HG02678 (cell line): Measurements from ENCODE around the gene DENND1C.
"Not testable (repeated sequence)": the region's sequence is repeated elsewhere in the genome, so short reads cannot be mapped to it uniquely, and the experiment has no call there.

Source experiments
- ATAC-seq: cut with Tn5 transposase; IDR thresholded peaks from one replicate; pipeline ENCODE4 v1.9.1; 2021; ENCODE audit warnings: mild to moderate bottlenecking, moderate library complexity; ENCODE audit not compliant: unreplicated experiment

DENND1C gene

DNA sequence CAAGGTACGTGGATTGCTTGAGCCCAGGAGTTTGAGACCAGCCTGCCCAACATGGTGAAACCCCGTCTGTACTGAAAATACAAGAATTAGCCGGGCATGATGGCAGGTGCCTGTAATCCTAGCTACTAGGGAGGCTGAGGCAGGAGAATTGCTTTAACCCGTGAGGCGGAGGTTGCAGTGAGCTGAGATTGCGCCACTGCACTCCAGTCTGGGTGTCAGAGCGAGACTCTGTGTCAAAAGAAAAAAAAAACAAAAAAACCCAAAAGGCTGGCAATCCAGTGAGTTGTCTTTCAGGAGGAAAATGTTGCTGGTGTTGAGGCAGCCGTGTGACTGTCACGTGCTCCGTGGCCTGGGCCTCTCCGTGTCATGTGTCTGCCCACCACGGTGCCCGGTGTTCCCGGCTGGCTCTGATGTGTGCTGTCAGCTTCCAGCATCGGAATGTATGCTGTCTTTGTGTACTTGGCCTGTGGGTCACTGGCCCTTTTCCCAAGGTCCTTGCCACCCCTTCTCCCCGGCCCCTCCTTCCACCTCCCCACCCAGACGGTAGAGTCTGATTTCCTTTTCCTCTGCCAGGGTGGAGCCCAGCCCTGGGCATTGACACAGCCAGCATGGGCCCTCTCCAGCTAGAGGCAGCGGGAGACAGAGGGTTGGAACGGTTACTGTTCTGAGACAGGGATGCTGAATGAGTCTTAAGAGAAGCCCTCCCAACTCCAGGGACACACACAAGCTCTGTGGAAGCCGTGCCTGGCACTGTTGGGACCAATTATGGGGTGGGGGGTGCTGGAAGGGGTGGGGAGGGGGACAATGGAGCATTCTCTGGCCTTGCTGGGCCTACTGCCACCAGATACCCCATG lies 27.8 kb upstream of the DENND1C start:
- ATAC-seq = no peak

DNA sequence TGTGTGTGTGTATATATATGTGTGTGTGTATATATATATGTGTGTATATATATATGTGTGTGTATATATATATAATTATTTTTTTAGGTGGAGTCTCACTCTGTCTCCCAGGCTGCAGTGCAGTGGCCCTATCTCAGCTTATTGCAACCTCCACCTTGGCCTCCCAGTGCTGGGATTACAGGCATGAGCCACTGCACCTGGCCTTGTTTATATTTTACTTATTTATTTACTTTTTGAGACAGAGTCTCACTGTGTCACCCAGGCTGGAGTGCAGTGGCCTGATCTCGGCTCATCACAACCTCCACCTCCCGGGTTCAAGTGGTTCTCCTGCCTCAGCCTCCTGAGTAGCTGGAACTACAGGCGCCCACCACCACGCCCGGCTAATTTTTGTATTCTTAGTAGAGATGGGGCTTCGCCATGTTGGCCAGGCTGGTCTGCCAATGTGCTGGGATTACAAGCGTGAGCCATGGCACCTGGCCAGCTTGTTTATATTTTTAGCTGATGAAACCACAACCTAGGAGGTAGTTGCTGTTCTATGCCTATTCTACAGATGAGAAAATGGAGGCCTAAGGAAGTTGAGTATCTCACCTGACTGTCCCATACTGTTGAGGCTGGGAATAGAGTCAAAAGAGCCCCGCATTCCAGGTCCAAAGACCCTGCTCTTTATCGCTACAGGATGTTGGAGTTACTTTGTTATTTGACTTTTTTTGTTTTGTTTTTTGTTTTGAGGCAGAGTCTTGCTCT lies 26.6 kb upstream of the DENND1C start:
- ATAC-seq = not testable (repeated sequence)

DNA sequence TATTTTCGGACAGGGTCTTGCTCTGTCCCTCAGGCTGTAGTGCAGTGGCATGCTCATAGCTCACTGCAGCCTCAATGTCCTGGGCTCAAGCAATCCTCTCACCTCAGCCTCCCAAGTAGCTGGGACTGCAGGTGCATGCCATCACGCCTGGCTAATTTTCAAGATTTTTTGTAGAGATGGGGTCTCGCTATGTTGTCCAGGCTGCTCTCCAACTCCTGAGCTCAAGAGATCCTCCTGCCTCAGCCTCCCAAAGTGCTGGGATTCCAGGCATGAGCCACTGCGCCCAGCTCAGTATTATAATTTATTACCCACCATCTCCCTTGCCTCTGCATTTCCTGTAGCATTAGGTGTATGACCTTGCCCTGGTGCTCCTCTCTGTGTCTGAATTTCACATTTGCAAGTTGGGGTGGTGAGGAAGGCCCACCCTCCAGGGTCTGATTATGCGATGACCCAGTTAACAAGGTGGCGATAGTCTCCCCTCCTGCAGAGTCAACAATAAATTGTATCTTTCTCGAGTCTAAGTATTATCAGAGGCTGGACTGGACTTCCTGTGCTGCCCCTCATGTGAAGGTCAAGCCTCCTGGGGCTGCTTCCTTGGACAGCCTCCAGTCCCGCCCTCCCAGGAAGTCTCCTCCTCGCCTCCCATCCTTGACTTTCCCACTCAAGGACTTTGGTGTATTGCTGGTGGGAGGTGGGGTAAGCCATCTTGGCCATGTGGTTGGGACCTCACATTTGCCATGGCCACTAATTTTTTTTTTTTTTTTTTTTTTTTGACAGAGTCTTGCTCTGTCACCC lies 22.0 kb upstream of the DENND1C start:
- ATAC-seq = no peak

DNA sequence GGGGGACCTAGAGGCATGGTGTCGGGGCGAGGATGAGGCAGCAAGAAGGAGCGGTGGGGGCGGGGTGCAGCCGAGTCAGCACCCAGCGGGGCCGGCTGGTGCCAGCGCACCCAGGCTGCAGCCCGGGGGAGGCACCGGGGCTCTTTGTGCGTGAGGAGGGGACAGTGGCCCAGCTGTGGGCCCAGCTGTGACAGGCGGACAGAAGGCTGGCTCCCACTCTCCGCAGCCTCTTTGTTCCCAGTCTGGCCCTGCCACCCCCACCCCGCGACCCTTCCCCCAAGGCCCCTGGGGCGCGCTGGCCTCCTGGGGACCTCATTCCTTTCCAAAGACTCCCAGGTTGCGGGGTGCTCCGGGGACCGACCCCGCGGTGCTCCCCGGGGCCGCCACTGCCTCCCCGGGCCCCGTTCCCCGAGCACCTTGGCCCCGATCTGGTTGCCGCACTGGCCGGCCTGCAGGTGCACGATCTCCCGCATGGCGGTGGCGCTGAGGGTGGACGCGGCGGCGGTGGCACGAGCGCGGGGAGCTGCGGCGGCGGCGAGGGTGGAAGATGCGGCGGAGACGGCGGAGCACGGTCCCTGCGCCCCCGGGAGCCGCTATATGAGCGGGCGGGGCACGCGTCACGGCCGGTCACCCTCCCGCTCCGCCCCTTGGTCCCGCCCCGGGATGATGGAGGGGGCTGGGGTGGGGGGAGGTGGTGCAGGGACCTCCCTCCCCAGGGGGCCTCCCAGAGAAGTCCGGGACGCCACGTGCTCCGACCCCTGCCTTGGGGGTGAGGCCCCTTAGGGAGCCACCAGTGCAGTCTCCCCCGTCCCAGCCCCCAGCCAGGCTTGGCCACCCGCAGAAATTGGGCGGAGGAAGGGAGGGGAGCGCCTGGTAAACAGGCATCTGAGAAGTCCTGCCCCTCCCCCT lies 20.4 kb upstream of the DENND1C start, which contains the start of gene TUBB4A:
Gene TUBB4A, minus strand, starts transcription at position 570 of the 909 bp plus-strand sequence. Its CDS starts 97 bp downstream, at position 473.
- no peak for ATAC-seq

DNA sequence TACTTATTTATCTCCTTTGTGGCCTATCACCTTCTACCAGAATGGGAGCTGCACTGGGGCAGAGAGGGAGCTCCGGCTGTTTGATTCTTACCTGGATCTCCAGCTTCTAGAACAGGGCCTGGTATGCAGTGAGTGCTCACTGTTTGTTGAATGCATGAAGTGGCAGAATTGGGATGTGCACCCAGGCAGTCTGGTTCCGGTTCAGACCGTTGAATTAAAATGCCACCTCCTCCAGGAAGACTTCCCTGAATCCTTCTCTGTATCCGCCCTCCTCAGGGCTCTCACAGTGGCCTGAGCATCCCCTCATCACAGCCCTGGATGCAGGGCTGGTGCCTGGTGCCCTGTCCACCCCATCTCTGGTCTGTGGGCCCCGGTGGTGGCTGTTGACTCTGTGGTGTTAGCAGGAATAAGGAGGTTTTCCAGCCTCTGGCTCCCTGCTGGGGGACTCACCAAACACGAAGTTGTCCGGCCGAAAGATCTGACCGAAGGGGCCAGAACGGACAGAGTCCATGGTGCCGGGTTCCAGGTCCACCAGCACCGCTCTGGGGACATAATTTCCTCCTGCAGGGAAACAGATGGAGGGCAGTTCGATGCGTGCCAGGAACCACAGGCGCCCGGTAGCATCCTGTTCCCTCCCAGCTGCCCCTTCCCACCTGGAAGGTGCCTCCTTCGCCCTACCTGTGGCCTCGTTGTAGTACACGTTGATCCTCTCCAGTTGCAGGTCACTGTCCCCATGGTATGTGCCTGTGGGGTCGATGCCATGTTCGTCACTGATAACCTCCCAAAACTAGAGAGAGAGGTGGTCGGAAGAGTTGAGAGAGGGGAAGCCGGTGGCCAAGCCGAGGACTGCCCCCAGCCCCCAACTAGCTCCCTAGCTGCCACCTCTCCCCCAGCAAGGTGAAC lies 19.5 kb upstream of the DENND1C start:
- ATAC-seq = no peak

DNA sequence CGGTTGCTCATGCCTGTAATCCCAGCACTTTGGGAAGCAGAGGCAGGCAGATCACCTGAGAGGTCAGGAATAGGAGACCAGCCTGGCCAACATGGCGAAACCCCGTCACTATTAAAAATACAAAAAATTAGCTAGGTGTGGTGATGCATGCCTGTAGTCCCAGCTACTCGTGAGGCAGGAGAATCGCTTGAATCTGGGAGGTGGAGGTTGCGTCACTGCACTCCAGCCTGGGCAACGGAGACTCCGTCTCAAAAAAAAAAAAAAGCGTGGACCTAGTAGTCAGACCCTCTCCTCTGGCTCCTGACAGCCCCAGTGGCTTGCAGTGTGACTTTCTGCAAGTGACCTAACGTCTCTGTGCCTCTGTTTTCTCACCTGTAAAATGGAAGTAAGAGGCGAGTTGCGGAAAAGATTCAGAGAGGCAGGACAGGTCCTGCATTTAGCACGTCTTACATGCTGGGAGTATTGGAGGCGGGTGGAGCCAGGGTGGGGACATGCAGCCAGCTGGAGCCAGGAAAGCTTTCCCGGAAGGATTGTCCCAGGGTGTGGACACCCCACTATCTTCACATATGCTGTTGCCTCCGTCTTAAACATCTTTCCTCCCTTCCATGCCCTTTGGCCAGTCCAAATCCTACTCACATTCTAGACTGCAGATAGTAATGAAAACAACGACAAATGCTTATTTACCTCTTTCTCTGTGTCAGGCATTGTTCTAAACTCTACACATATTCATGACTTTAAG lies 17.6 kb upstream of the DENND1C start:
- no peak for ATAC-seq

DNA sequence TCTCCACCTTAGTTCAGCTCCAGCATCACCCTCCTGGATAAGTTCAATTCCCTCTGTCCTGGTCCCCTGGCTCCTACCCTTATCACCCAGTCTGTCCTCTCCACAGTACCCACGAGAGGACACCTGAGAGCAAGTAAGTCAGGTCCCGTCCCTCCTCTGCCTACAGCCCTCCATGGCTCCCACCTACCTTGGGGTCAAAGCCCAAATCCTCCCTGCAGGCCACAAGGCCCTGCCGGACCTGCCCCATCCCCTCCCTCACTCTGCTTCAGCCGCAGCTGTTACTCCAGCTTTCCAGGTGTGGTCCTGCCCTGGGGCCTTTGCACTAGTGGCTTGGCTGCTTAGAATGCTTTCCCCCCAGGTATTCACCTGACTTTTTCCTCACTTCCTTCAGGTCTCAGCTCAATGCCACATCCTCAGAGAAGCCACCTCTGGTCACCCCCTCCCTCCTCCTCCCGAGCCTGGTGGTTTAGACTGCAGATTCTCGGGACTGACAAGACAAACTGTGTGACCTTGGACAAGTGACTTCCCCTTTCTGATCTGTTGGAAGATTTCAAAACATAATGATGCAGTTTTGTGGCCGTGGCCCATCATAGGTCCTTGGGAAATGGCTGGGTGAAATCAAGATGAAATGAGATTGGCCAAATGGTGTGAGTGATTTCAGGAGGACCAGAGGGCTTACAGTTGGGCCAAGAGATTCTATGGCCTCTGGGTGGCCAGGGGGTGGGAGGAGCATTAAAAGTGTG lies 16.9 kb upstream of the DENND1C start:
- no peak for ATAC-seq

- no peak for ATAC-seq
Measured at GRCh38 chr19:6495947-6496346, 14.4 kb upstream of the DENND1C start.

GRCh38 chr19:6494438-6495036 lies 12.9 kb upstream of the DENND1C start:
- ATAC-seq = no peak

GRCh38 chr19:6491802-6492592 lies 10.4 kb upstream of the DENND1C start:
- no peak for ATAC-seq

DNA sequence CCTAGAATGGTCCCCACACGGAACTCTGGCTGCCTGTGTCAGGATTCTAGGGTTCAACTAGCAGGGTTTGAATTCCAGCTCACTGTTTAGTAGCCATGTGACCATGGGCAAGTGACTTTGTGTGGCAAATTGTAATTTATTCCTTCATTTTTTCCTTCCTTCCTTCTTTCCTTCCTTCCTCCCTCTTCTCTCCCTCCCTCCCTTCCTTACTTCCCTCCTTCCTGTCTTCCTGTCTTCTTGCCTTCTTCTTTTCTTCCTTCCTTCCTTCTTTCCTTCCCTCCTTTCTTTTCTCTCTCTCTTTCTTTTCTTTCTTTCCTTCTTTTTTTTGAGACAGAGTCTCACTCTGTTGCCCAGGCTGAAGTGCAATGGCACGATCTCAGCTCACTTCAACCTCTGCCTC lies 8.5 kb upstream of the DENND1C start:
- no peak for ATAC-seq

DNA sequence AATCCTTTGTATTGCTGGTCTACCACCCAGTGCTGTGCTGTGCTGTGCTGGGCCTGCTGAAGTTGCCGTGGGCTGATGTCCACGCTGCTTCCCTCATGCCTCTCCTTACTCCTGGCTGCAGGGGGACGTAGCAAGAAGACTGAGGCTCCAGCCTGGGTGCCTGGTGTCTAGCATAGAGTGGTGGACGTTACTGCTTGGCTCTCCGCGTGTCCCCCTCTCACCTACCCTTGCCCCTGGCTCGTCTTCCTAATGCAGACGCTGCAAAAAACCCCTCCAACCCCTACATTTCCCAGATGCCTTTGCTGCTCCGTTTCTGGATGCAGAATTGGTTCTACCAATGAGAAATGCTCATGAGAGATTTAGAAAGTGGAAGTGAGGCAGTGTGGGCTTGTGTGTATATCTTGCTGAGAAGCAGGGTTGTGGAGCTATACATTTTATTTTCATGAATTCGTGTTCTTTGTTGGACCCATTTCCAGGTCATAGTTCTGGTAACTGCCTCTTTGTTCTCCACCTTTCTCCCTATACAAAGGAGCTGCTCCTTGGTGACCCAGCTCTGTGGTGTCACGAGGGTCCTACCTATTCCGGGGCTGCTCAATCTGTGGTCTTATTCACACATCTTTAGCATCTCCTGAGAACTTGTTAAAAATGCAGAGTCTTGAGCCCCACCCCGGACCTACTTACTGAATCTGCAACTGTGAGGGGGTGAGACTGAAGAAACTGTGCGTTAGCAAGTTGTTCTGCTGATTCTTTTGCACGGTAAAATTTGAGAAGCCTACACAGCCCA lies 7.9 kb upstream of the DENND1C start:
- ATAC-seq = peak; percentile 52

DNA sequence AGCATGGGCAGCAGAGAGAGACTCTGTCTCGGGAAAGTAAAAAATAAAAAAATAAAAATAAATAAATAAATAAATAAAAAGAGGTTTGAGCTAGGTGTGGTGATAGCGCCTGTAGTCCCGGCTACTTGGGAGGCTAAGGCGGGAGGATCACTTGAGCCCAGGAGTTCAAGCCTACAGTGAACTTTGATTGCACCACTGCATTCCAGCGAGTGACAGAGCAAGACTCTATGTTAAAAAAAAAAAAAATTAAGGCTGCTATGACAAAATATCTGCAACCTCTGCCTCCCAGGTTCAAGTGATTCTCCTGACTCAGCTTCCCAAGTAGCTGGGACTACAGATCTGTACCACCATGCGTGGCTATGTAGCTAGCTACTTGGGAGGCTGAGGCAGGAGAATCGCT lies 3.2 kb upstream of the DENND1C start:
- ATAC-seq = no peak

DNA sequence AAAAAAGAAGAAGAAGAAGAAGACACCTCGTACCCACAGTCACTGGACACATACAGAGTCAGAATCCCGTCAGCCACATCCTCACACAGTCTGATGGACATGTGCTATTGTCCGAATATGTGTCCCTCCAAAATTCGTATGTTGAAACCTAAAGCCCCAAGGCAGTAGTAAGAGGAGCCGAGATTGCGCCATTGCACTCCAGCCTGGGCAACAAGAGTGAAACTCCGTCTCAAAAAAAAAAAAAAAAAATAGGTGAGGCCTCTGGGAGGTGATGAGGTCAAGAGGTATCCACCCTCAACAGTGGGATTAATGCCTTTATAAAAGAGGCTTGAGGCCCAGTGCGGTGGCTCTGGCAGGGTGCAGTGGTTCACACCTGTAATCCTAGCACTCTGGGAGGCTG lies 2.6 kb upstream of the DENND1C start:
- no peak for ATAC-seq

- ATAC-seq = no peak
Measured at GRCh38 chr19:6483235-6483634, 1.6 kb upstream of the DENND1C start.

DNA sequence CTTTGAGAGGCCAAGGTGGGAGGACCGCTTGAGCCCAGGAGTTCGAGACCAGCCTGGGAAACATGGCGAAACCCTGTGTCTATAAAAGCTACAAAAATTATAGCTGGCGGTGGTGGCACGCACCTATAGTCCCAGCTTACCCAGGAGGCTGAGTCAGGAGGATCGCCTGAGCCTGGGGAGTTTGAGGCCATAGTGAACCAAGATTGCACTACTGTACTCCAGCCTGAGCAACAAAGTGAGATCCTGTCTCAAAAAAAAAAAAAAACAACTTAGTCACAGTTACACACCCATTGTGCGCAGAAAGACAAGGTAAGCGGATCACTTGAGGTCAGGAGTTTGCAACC lies 728 bp upstream of the DENND1C start:
- no peak for ATAC-seq
